ENCODE measurements around the gene GJA5.
"Not testable (repeated sequence)": the region's sequence is repeated elsewhere in the genome, so short reads cannot be mapped to it uniquely, and the experiment has no call there.

Gene GJA5

GRCh38 chr1:147758379-147759100, 1.9 kb downstream of the GJA5 start:
- peak; percentile 49 for DNase-seq

GRCh38 chr1:147757015-147757990, 3.1 kb downstream of the GJA5 start:
- no peak for DNase-seq

GRCh38 chr1:147756341-147756740, 4.1 kb downstream of the GJA5 start:
- no peak for DNase-seq

GRCh38 chr1:147754661-147755060, 5.7 kb downstream of the GJA5 start:
- DNase-seq: no peak

GRCh38 chr1:147753081-147753480, 7.3 kb downstream of the GJA5 start:
- DNase-seq: no peak

GRCh38 chr1:147752511-147752910, 7.9 kb downstream of the GJA5 start:
- DNase-seq: no peak

GRCh38 chr1:147751346-147751745, 9.1 kb downstream of the GJA5 start:
- DNase-seq: no peak

GRCh38 chr1:147750618-147751217, 9.7 kb downstream of the GJA5 start:
- DNase-seq: no peak

- DNase-seq: no peak
These were observed 10.6 kb downstream of the GJA5 start for GRCh38 chr1:147749792-147750191.

GRCh38 chr1:147748676-147749350, 11.6 kb downstream of the GJA5 start:
- no peak for DNase-seq

GRCh38 chr1:147747966-147748365, 12.4 kb downstream of the GJA5 start:
- DNase-seq: no peak

GRCh38 chr1:147745271-147745670, 15.1 kb downstream of the GJA5 start:
- no peak for DNase-seq

GRCh38 chr1:147741065-147741464, 19.3 kb downstream of the GJA5 start:
- no peak for DNase-seq

GRCh38 chr1:147740391-147740790, 20.0 kb downstream of the GJA5 start:
- DNase-seq: no peak

- no peak for DNase-seq
These were observed 21.5 kb downstream of the GJA5 start for GRCh38 chr1:147738739-147739476.

- no peak for DNase-seq
These were observed 22.3 kb downstream of the GJA5 start for GRCh38 chr1:147738129-147738528.

GRCh38 chr1:147736883-147737282, 23.5 kb downstream of the GJA5 start:
- DNase-seq: no peak

GRCh38 chr1:147735423-147735822, 25.0 kb downstream of the GJA5 start:
- DNase-seq: no peak

GRCh38 chr1:147734291-147734841, 26.0 kb downstream of the GJA5 start:
- DNase-seq: not testable (repeated sequence)

- no peak for DNase-seq
These were observed 31.1 kb downstream of the GJA5 start for GRCh38 chr1:147729315-147729714.

- DNase-seq: no peak
These were observed 34.2 kb downstream of the GJA5 start for GRCh38 chr1:147726168-147726567.

- no peak for DNase-seq
These were observed 34.7 kb downstream of the GJA5 start for GRCh38 chr1:147725685-147726084.

All from NCI-H146 (cell line).